H54 (cell line): ENCODE data around the gene VPS45.

Experiments
- DNase-seq: peaks from one replicate; pipeline ENCODE4 v3.0.0; 2011; ENCODE audit warnings: low spot score, mixed read lengths; ENCODE audit not compliant: insufficient read length
- FAIRE-seq: peaks from 3 replicates; lab custom pipeline; 2011; peaks lifted over from hg19 to GRCh38; lab: Jason Lieb, UNC
- POLR2A ChIP-seq: IDR thresholded peaks from 2 replicates; pipeline ENCODE4 v1.6.1; 2011; ENCODE audit warnings: low read depth, mild to moderate bottlenecking, low read length

The VPS45 gene

DNA sequence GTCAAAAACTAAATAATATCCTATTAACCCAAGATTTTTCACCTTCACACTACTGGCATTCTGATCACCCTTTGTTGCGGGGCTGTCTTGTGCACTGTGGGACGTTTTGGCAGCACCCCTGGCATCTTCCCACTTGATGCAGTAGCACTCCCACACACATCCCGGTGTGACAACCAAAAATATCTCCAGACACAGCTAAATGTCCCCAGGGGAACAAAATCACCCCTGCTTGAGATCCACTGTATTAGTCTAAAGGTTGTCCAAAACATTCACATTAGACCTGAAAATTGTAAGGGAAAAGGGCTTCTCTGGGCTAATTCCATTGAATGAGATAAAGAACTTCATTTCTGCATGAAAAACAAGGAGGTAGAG lies 120.0 kb downstream of the VPS45 start:
- DNase-seq (no peak), FAIRE-seq (no peak)
- no peak for TF ChIP-seq POLR2A

DNA sequence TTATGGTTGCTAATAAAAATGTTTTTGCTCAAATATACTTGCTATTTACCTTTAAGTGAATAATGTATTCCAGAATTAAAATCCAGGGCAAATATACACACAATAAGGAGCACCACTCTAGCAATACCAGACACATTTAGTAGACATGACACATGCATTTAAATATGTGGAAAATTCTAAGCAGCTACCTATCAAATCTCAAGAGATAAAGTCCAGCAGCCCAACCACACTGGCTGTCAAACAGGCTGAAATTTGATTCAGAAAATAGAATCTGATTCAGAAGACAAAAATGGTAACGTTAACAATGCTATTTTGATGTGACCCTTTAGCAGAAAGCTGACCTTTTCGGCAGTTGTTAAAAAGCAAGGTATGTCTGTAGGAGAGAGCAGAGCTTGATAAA lies 124.4 kb downstream of the VPS45 start:
- FAIRE-seq: no peak
- no peak for TF ChIP-seq POLR2A
- DNase-seq: peak; percentile 41

- FAIRE-seq: no peak
Measured at GRCh38 chr1:150194381-150195031, 126.9 kb downstream of the VPS45 start.

More at GRCh38 chr1:150194381-150195031, 126.9 kb downstream of the VPS45 start:
- no peak for DNase-seq
- no peak for TF ChIP-seq POLR2A
